Raji (cell line): ENCODE measurements around the gene HIPK4.

Source experiments
- POLR2A ChIP-seq: IDR thresholded peaks from 2 replicates; pipeline ENCODE4 v1.6.1; 2011; ENCODE audit warnings: low read depth, low read length, control low read depth; ENCODE audit not compliant: insufficient read depth

Gene HIPK4, protein sequence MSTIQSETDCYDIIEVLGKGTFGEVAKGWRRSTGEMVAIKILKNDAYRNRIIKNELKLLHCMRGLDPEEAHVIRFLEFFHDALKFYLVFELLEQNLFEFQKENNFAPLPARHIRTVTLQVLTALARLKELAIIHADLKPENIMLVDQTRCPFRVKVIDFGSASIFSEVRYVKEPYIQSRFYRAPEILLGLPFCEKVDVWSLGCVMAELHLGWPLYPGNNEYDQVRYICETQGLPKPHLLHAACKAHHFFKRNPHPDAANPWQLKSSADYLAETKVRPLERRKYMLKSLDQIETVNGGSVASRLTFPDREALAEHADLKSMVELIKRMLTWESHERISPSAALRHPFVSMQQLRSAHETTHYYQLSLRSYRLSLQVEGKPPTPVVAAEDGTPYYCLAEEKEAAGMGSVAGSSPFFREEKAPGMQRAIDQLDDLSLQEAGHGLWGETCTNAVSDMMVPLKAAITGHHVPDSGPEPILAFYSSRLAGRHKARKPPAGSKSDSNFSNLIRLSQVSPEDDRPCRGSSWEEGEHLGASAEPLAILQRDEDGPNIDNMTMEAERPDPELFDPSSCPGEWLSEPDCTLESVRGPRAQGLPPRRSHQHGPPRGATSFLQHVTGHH

GRCh38 chr19:40390084-40390742 lies at the start of gene HIPK4:
HIPK4 (minus strand) TSS chr19:40390181; CDS start chr19:40389902, 279 bp downstream.
- no peak for TF ChIP-seq POLR2A

DNA sequence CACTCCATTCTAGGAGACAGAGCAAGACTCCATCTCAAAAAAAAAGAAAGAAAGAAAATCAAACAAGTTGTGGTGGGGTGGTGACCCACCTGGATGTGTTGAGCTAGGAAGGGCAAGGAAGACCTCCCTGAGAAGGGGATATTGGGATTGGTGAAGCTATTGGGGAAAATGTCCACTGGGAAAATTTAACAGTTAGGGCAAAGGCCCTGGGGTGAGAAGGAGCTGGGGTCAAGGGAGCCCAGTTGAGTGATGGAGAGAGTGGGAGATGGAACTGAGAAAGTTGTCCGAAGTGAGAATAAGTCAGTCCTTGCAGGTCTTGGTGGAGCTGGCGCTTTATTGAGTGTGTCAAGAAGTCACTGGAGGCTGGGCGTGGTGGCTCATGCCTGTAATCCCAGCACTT lies 48.3 kb upstream of the HIPK4 start:
- TF ChIP-seq POLR2A, result no peak

DNA sequence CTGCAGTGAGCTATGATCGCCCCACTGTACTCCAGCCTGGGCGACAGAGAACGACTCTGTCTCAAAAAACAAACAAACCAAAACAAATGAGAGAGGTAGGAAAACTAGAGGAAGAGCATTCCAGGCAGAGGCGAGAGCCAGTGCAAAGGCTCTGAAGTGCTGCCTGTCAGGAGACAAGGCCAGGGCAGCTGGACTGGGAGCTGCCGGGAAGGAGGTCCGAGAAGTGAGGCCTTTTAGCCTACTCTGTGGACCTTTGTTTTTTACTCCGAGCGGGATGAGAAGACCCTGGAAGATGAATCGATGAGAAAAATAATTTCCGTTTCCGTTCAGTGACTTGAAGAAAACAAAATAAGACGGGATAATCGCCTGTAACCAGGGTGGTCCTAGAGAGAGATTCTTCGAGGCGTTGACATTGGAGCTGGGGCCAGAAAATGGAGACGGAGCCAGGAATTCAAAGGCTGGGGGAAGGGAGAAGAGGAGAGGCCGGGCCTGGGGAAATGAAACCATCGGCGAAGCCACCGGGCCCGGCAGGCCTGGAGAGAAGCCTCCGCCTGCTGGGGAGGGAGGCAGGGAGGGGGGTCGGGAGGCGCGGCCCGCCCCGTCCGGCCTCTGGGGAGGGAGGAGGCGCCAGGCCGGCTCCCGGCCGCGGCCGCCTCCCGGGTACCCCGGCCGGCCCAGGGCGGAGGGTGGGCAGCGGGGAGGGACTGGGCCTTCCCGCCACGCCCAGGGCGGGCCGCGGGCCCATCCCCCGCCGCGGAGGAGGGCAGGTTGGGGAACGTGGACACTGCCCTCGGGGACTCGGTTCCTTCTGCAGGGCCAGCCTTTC lies 43.6 kb upstream of the HIPK4 start:
- TF ChIP-seq POLR2A, result no peak

DNA sequence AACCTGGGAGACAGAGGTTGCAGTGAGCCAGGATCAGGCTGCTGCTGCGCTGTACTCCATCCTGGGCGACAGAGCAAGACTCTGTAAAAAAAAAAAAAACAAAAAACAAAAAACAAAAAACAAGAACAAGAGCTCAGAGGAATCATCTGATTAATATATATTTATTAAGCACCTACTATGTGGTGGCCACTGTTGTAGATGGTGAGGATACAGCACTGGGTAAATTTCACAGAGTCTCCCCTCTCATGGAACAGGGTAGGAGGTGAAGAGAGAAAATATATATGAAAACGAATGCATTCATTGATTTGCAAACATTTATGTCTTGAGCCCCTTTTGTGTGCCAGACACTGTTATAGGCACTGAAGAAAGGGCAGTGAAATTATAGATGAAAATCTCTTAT lies 41.7 kb upstream of the HIPK4 start:
- TF ChIP-seq POLR2A, result no peak

GRCh38 chr19:40425450-40426287 lies 35.7 kb upstream of the HIPK4 start, which contains the start of gene SERTAD1:
SERTAD1 (minus strand) TSS chr19:40425992; CDS start chr19:40423546, 2,446 bp downstream.
- TF ChIP-seq POLR2A, result peak; percentile 99

DNA sequence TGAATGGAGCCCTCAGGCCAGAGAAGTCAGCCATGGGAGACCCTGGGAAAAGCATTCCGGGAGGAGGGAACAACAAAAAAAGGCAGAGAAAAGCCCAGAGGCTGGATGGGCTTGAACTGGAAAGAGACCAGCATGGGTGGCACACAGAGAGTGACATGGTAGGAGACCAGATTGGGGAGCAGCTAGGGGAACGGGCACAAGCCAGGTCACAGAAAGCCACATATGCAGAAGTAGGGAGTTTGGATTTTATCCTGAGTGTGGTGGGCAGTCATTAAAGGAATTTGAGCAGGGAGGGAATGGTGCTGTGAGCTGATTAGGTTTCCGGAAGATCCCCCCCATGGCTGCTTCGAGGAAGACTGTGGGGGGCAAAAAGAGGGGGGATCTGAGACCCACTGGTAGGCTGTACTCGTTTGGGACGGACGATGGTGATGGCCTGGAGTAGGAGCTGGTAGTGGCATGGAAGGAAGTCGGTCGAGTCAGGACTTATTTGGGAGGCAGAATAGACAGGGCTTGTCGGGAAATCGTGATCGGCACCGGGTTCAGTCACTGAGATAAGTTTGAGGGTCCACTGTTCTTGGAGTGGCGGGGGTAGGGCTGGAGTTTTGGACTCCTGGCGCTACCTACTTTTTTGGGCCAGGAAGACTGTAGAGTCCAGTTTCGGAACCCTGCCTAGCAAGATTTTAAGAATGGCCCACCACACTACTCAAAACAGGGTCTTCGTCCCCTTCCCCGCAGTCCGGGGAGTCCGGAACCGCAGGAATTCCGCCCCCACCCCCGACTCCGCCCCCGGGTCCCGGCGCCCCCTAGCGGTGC lies 34.9 kb upstream of the HIPK4 start:
- no peak for TF ChIP-seq POLR2A

DNA sequence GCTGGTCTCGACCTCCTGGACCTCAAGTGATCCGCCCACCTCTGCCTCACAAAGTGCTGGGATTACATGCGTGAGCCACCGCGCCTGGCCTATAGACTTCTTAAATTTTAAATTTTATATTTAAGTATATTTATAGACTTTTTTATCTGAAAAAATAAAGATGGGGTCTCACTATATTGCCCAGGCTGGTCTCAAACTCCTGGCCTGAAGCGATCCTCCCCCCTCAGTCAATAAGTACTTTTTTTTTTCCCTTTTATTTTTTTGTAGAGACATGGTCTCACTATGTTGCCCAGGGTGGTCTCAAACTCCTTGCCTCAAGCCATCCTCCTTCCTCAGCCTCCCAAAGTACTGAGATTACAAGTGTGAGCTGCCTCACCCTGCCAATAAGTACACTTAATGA lies 34.0 kb upstream of the HIPK4 start:
- no peak for TF ChIP-seq POLR2A

DNA sequence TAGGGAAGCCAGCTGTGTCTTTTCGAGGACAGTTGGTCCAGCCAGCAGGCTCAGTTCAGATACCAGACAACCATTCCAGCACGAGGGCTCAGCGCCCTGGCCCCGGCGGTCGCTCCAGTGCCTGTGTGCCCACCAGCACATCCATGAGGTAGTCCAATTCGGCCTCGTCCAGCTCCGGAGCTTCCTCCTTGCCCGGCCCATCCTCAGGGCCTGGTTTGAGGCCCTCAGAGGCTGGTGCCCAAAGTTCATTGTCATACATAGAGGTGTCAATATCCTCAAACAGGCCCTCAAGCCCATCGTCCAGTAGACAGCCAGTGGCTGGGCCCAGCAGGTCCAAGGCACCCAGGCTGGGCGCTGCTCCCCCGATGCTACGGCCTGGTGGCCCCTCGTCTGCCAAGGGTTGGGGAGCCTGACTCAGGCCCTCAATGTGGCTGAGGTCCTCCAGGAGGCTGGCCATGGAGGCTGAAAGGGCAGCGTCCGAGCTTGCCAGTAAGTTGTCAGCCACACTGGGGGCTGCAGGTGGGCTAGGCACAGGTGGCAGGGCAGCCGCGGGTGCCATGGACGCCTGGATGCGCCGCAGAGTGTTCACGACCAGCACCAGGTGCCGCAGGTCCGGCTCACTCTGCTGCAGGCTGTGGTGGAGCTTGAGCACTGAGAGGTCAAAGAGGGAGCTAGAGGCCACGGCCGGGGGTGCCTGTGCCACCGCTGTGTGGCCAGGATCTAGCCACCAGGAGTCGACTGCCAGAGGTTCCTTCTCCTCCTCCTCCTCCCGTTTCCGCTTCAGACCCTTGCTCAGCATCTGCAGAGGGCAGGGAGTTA lies 33.0 kb upstream of the HIPK4 start:
- no peak for TF ChIP-seq POLR2A

GRCh38 chr19:40421993-40422747 lies 32.2 kb upstream of the HIPK4 start:
- TF ChIP-seq POLR2A, result no peak

GRCh38 chr19:40420766-40421765 lies 31.1 kb upstream of the HIPK4 start:
- peak; percentile 67 for TF ChIP-seq POLR2A

DNA sequence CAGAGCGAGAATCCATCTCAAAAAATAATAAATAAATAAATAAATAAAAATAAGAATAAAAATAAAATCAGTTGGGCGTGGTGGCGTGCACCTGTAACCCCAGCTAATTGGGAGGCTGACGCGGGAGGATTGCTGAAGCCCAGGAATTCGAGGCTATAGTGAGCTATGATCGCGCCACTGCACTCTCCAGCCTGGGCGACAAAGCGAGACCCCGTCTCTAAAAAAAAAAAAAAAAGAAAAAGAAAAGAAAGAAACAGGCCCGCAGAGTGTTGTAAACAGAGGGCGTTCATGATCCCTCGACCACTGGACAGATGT lies 30.4 kb upstream of the HIPK4 start:
- no peak for TF ChIP-seq POLR2A
